Effector CD4-positive, alpha-beta T cell (primary cell): Measurements from ENCODE around the gene ANKS1A.

Experiments
- DNase-seq: peaks from one replicate; pipeline ENCODE4 v3.0.0-alpha.2; 2020

ANKS1A gene

DNA sequence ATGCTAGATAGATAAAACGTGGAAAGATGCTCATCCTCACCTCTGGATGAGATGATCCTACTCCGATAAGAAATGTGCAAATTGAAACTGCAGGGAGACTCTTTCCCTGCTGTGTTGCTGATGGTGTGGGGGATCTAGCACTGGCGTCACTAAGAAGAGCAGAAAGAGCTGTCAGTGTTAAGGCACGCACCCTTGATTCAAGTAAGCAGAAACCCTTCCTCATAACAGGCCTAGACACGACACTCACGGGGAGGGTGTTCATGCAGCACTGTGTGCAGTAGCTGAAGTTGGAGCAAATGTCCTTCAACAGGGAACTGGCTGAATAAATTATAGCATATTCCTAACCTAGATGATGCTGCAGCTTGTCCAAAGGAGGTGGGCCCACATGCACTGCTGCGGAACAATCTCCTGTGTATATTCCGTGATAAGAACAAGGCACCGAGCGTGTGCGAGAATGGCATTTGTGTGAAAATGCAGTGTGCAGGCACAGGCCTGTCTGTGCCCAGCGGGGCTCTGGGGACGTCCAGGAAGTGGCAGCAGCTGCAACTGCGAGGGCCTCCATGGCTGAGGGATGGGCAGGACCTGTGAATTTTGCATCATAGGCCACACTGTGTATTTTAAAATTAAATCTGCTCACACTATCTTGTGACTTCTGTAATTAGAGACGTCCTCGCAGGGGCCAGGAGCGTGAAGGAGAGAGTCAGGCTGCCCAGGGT is 188.1 kb downstream of the ANKS1A start:
- no peak for DNase-seq

DNA sequence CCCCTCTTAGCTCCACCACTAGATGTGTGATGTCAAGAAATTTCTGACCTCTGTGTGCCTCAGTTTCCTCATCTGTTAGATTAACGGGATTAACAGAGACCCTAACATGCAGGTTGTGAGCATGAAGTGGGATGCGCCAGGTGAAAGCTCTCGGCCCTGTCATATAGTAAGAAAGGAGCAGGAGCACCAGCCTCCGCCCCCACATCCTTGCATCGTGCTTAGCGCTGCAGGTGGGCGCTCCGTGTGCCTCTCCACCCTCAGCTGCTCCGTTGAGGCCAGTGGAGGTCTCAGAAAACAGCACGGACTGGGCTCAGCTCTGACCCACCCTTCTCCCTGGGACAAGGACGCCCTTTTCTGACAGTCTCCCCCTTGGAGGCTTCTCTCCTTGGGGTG is 188.7 kb downstream of the ANKS1A start:
- DNase-seq, result no peak

DNA sequence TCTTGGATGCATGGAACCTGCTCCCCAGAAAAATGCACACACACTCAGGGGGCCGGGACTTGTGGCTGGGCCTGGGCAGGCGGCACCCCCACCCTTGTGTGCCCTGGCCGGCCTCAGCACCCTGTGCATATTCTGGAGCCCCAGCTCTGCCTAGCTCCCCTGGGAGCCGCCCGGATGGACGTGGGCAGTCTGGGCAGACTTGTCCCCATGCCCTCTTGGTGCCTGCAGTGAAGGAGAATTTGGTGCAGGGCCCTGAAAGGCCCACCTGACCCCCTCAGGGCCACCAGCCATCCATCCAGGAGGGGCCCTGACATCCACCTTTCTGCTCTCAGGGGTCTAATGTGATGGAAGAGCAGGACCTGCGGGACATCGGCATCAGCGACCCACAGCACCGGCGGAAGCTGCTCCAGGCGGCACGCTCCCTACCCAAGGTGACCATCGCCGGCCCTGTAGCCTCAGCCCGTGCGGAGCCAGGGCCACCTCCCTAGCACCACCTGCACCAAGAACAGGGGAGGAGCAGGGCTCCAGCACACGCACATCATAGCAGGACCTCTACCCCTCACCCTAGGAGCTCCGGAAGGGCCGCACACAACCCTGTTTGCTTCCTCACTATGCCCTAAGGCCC is 189.3 kb downstream of the ANKS1A start:
- no peak for DNase-seq

DNA sequence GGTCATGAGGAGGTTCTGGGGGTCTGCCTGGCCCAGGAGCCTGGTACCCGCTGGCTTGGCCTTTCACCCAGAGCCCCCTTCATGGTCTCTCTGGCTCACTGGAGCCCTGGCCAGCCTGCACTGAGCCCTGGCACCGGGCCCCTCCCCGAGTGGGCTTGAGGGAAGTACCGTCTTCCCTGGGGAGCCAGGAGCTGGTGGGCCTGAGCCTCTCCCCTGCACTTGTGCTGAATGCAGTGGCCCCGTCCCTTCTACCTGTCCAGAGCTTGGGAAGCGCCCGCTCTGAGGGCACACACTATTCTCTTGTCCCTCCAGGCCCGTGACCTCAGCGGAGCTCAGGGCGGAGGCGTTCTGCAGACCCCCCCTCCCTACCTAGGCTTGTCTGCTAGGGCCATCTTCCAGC is 189.8 kb downstream of the ANKS1A start:
- no peak for DNase-seq

DNA sequence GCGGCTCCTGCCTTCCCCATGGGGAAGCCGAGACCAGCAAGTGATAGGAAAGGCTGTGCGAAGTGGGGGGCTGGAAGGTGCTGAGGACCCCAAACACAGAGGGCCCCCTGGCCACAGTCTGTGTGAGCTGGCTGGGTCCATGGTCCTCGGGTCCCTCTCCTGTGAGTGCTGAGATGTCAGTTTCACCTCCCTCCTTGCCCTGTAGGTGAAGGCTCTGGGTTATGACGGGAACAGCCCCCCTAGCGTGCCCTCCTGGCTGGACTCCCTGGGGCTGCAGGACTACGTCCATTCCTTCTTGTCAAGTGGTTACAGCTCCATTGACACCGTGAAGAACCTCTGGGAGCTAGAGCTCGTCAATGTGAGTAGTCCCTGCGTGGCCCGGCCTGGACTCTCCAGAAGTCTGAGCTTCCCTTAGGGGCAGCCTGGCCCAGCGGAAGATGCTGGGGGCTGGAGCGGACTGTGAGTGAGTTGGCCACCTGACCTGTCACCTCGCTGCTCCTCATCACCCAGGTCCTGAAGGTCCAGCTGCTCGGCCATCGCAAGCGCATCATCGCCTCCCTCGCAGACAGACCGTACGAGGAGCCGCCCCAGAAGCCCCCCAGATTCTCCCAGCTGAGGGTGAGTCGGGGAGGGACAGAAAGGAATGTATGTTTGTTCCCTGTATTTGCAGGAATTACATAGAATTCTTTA is 190.4 kb downstream of the ANKS1A start:
- DNase-seq, result no peak

DNA sequence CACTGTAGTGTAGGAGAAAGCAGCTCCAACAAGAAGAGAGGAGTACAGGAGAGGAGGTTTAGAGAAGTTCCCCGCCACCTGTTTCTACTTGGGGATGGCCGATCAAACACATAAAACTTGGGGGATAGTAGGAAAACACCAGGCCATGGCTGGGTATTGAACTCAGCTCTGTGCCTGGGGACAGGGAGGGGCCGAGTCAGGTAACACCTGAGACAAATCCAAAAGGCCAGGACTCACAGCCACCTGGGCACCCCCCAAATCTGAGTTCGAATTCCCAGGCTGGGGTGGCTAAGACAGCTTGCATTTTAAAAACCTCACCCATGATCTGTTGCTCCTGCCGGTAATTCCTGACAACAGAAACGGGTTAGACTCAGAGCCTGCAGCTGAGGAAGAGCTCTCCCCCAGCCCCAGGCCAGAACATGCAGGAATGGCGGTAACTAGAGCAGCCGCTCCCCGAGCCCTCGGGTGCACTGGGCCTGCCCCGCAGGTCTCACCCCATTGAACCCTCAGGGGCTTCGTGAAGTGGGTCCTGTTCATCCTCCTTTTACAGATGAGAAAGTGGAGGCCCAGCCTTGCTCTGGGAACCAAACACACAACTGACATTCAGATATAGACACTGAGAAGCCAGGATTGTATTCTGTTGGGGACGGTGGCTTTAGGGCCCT is 191.1 kb downstream of the ANKS1A start:
- no peak for DNase-seq

DNA sequence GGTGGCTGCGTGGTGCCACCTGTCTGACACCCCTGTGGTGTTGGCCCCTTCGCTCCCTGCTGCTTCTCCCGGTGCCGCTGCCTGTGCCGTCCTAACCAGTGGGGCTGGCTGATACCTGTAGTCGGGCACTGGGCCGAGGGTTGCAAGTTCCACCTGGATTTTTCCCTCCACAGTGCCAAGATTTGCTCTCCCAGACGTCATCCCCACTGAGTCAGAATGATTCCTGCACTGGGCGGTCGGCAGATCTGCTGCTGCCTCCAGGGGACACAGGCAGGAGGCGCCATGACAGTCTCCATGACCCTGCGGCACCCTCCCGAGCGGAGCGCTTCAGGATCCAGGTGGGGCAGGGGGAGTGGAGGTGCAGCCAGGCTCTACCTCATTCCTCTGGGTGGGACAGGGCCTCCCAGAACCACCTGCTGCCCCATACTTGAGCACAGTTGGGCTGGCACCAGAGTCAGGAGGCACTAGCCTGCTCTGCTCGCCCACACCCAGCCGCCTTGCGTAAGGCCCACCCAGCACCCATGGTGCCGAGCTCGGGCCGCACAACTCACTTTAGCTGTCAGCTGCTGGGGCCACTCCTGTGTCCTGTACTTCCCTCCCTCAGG is 191.9 kb downstream of the ANKS1A start:
- no peak for DNase-seq

DNA sequence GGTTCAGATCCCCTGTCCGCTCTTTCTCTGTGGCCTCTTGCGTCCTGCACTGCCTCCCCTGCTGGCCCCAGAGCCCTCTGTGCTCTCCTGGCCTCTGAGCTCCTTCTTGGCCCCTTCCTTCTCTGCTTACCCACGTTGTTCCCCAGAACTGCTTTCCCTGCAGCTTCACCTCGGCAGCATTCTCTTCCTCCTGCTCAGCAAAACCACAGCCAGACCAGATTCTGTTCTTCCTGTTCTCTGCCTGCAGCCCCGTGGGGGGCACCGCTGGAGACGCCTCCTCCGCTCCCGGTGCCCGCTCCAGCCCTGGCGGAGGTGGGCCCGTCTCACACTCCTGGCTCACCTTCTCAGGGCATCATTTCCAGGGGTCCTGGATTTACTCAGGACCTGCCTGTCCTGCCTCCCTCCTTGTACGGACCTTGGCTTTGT is 192.4 kb downstream of the ANKS1A start:
- DNase-seq, result no peak

DNA sequence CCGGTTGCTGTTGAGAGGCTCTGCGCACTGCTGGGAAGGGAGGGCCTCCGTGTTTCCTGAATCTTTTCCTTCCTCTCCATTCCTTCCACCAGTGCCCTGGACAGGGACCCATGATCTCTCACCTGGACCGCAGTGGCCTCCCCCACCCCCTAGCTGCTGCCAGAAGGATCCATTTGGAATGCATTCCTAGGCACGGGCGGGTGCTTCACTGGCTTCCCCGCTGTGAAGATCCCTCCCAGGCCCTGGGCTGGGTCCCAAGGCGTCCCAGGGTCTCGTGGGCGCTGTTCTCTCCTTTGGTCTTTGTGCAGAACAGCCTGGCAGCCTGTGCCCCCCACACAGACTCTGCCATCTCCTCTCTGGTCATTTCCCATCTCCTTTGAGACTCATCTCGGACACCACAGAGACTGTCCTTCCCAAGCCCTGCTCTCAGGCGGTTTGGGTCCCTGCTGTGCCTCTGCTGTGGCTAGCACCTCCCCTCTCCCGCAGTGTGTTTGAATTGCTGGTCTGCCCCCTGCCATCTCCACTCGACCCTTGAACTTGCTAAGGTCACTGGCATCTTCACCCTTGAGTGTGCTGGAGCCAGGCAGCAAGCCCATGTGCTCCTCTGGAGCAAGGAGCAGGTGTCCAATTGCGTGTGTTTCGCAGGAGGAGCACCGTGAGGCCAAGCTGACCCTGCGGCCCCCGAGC is 193.1 kb downstream of the ANKS1A start:
- no peak for DNase-seq

DNA sequence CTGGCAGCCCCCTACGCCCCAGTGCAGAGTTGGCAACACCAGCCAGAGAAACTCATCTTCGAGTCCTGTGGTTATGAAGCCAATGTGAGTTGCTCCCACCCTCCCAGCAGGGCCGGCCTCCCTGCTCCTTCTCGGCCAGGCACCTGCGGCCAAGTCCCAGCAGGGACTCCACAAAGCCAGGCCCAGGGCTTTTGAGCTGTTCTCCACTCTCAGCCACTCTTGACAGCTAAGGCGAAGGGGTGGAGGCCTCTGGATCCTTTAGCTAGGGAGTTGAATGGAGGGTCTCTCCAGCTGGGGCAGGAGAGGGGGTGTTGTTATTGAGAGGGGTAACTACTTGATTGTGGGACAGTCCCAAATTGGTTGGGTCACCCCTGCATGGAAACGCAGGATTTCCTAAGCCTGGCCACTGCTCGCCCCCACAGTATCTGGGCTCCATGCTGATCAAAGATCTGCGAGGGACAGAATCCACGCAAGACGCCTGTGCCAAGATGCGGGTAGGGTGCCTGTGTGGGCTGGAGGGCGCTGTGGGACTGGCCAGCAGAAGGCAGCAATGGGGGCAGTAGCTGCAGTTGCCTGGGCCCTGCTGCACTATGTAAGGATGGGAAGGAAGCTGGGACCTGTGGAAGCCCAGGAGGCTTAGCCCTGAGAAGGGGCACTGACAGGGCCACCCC is 193.8 kb downstream of the ANKS1A start:
- no peak for DNase-seq

DNA sequence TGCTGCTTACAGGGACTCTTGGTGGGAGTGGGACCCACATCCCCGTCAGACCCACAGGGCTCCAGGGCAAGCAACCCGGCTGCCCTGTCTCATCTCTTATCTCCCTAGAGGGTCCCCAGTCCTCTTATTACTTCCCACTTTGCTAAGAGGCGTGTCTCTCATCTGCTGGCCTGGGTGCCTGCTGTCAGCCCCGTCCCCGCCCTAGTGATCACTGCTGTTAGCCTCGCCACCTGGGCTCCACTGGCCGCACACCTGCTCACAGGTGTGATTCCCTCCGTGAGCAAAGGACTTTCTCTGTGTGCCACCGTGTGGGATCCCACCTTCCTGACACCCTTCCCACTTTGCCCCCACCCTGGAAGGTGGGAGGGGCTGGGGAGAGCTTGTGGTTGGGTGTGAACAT is 194.5 kb downstream of the ANKS1A start:
- no peak for DNase-seq

DNA sequence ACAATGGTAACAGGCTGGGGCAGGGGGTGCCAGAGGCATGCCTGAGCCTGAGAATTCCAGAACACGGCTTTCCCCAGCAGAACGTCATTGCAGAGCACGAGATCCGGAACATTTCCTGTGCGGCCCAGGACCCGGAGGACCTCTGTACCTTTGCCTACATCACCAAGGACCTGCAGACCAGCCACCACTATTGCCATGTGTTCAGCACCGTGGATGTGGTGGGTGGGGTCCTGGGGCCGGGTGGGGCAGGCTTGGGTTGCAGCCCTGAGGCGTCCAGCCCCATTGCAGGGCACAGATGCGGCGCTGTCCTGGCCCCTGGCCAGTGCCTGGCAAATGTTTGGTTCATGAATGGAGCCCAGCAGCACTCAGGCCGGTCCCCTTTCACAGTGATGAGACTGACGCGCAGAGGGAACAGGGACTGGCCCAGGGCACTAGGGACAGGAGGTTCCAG is 195.0 kb downstream of the ANKS1A start:
- no peak for DNase-seq

DNA sequence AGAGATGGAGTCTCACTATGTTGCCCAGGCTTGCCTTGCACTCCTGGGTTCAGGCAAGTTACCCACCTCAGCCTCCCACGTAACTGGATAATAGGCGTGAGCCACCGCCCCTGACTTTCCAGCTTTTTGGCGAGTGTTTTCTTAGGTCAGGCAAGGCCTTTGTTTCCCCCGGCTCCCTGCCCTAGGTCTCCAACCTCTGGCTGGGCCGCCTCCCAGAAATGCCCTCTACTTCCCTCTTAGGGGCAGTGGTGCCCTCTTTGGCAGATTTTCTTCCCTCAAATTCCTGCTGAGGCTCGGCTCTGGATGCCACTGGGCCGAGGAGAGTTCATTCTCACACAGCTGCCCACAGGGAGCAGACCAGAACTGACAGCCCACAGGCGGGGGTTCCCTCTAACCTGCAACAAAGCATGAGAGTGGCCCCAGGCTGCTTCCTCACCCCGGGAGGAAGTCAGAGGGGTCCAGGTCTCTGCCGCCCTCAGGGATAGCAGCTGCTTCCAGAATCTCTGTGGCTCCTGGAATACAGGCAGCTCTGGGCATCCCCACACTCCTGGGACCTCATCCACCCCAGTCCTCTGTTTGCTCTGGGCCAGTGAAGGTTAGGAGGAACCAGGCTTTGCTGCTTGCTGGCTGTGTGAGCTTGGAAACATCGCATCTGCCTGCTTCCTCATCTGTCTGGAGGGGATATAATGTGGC is 195.6 kb downstream of the ANKS1A start:
- DNase-seq, result no peak

DNA sequence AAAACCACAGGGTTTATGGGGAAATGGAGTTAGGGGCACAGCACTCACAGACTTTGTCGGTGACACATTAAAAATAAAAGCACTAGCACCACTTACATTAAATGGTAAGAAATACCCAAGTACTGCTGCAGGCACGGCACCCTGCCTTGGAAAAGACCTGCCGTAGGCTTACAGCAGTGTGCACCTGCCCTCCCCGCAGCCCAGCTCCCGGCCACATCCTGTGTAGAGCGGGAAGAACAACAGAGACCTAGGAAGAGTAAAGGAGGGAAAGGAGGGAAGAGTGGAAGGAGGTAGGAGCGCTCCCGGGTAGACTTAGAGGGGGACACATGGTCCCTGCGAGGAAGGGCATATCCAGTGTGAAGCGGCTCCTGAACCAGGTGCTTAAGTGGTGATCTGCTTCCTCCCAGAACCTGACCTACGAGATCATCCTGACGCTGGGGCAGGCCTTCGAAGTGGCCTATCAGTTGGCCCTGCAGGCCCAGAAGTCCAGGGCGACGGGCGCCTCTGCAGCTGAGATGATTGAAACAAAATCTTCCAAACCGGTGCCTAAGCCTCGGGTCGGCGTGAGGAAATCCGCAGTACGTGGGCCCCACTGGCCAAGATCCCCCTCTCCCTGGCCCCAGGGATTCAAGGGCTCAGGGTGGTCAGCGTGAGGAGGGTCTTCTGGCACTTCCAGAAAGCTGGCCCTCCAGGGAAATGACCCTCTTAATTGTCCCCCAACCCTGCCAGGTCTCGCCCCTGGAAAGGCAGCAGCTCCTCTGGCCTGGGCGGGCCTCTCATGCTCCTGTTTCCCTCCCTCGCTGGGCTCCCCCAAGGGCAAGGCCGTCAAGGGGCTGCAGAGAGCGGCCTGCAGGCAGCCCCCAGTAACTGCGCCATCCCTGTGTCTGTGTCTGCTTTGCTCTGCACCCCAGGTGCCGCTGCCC is 196.6 kb downstream of the ANKS1A start:
- no peak for DNase-seq

DNA sequence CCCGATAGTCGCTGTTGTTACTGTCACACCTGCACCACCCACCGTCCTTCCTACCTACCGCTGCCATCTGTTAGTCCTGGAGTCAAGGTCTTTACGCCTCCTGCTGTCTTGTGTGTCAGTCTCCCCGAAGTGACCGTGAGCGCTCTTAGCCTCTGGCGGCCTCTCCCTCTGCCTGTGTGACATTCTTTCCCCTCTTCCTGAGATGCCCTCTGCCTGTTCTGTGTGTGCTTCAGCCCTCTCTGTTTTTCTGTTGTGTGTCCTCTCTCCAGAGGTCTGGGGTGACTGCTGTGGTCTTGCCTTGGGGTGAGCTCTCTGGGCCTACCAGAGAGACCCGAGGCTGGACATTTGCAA is 197.2 kb downstream of the ANKS1A start:
- DNase-seq, result no peak

DNA sequence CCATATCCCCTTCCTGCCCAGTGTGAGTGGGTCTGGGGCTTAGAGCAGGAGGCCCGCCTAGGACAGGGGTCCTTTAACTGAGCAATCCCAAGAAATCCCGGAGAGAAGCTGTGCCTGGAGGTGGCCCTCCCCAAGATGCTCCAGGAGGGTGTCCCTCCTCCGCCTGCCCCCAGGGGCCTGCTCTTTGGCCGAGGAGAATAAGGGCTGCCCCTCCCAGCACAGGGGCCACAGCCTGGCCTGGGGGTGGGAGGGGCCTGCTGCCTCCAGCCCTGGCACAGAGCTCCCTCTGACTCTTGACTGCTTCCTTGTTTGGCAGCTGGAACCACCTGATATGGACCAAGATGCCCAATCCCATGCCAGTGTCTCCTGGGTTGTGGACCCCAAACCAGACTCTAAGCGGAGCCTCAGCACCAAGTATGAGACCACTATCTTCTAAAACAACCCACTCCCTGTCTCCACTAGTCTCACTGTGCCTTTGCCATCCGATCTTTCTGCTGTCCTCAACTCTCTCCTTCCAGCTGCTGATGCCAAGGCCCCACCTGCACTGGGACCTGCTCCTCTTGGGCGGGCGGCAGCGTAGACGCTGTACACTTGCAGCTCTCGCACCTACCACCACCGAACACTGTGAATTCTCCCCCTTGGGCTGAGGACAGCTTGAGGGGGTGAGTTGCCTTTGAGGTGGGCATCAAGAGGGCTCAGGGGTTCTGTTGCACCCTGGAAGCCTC is 197.7 kb downstream of the ANKS1A start:
- DNase-seq, result no peak

DNA sequence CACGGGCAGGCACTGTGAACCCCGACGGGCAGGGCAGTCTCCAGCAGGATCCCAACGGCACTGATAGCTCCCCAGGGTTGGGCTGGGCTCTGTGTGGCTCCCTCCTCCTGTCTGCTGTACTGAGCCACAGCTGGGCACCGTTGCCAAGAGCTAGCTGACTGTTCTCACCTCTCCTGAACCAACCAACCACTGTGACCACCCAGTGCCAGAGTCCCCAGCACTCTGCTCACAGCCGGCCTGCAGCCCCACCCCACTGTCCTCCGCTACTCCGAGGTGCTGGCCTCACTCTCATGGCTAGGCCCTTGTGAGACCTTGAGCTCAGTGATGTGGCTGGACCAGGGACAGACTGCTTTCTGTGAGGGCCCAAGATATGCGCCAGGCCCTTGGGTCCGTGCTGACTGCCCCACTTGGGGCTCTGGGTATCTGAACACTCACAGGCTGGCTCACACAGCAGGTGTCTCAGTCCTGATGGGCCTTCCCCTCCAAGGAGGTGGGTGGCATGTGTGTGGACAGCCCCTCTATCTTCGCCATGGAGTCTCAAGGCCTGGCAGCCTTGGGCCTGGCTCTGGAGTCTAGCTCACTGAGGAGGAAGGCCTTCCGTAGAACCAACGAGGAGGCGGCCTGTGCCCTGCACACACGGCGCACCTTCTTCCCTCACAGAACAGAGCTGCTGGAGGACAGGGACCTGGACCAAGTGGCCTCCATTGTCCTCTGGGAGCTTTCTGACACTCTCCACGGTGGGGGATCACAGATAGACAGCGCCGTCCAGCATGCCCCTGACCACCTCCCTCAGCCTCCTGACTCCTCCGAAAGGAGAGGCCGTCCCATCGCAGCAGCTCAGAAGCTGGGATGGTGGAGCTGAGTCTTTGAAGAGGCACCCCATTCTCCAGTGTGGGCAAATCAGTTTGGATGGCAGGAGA is 198.6 kb downstream of the ANKS1A start:
- no peak for DNase-seq
